ENCODE results near the gene GOLT1A.

Gene GOLT1A, protein sequence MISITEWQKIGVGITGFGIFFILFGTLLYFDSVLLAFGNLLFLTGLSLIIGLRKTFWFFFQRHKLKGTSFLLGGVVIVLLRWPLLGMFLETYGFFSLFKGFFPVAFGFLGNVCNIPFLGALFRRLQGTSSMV

DNA sequence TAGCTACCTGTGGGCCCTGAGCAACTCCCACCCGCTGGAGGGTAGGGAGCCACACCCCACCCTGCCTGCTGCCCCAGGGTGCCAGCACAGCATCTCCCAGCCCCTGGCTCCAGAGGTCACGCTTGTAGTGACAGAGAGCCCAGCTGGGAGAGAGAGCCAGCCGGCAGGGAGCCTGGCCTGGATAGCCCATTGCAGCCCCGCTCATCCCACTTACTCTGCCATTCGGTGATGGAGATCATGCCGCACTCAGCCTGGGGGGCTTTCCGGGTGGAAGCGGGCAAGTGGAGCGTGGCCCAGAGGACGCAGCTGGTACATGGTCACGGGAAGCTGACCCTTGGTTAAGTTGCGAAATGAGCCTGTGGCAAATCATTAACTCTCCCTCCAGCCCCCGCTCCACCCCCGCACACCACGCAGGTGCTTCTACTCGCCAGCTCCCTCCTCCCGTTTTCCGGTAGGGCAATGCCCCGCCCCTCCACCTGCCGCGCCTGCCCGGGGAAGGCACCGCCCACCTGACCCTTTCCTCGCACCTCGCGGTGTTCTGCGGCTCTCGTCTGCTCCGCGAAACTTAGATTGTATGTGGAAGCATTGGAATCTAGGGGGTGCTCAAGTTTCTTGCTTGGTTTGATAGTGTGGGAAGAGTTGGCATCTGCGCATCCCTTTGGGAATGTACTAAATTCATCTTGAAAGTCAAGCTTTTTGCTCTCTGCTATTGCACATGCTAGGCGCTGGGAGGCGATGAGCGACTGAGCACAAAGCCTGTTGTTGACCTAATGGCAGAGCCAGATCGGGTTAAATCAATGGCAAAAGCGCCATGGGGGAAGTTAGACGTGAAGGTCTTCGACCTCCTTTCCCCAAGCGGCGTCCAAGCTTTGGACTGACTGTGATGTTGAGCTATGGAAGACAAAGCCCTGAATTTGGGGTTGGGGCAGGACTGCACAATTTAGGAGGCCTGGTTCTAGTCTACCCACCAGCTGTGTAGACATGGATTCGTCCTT, at the start of gene GOLT1A:
Gene GOLT1A, minus strand, starts transcription at position 321 of the 995 bp plus-strand sequence. Its CDS starts 82 bp downstream, at position 239.
- no peak for DNase-seq (ENCODE audit: low spot score)

DNA sequence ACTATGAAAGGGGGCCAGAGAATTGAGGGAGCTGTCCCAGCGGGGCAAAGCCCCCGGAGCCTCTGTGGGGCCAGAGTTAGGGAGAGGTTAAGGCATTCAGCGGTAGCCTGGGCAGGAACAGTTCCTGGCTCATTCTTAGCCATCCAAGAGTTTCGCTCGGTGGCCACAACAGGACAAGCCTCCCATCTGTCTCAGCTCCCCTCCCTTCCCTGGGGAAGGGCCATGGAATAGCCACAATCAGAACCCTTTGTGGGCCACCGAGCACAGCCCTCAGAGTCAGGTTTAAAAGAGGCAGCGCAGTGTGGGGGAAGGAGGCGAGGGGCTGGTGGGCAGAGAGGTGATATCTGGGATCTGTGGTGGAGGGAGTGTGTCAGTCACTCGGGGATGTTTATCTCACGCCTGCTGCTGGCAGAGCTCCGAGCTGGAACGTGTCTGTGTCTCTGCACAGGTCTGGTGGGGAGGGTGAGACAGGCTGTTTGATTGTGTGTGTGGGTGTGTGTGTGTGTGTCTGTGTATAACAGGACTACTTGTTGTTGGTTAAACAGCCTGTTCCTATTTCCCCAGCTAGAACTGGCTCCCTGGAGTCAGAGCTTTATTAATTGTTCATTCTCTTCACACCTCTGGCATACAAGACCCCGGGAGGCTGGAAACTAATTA, 49.6 kb upstream of the GOLT1A start:
- DNase-seq (ENCODE audit: low spot score) = no peak

DNA sequence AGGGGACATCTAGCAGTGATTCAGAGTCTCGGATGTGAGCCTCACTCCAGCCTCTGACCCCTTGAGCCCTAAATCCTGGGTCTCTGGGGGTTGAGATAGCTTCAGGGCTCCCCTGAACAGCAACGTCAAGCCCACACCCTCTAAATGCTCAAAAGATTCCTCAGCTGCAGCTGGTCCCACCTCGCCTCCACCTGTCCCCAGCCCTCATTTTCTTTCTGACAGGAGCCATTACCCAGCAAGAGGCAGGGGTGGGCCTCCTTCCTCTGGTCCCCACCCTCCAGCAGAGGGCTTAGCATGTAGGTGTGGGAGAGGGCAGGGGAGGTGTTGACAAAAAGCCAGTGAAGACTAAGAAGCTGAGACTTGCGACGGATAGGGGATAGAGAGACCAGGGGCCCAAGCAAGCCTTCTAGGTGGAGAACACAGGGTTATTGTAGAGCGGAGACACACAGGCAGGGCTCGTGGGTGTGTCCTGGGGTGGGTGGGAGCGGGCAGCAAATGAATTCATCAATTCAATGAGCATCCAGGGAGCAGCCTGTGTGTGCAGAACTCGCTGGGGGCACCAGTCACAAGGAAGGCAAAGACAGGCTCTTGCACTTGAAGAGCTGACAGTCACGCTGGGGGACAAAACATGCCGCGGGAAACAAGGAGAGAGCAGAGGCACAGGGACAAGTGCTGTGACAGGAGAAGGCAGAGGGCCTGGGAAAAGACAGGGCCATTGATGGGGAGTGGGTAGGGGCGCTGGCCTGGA, 48.9 kb upstream of the GOLT1A start:
- no peak for DNase-seq (ENCODE audit: low spot score)

DNA sequence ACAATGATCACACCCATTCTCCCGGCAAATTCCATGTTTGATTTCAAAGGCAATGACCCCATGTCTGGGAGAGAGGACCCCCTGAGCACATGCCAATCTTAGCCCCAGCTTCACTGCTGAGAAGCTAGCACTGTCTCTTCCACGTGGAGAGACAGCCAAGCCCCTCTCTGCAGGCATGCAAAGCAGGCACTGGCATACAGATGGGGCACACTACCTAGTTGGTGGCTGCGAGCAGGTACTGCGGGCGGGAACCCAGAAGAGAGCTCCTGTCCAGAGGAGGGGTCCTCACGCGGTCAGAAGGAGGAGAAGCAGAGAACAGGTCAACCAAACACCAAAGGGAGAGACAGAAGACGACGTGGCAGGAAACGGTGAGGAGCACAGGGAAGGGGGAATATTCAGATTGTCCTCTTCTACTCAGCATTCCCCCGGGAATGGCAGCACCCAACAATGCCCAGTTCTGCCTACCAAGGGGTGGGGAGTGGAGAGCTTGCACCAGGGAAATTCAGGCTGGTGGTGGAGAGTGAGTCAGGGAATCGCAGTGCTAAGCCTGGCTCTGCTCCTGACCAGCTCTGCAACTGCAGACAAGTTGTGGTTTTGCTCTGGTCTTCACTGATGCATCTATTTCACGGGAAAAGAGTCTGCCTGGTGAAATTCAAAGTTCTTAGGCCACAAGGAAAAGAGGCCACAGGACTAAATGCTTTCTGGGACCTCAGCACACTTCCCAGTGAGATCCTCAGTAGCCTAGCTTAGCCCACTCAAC, 48.1 kb upstream of the GOLT1A start:
- no peak for DNase-seq (ENCODE audit: low spot score)

DNA sequence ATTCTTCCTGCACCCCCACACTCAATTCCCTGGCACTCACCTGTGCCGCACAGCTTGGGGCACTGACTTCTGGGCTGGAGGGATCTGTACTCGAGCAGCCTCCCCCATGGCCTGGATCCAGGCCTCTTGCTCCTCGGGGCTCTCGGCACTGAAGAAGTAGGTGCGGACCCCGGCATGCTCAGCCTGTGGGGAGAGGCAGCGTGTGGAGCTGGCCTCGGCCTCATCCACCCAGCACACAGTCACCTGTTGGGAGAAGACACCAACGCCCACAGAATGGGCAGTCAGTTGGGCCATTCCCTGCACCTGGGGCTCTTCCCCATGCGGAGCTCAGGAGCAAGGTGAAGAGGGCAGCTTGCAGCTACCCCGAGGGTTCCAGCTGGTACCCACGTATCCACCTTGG, 47.5 kb upstream of the GOLT1A start:
- no peak for DNase-seq (ENCODE audit: low spot score)

DNA sequence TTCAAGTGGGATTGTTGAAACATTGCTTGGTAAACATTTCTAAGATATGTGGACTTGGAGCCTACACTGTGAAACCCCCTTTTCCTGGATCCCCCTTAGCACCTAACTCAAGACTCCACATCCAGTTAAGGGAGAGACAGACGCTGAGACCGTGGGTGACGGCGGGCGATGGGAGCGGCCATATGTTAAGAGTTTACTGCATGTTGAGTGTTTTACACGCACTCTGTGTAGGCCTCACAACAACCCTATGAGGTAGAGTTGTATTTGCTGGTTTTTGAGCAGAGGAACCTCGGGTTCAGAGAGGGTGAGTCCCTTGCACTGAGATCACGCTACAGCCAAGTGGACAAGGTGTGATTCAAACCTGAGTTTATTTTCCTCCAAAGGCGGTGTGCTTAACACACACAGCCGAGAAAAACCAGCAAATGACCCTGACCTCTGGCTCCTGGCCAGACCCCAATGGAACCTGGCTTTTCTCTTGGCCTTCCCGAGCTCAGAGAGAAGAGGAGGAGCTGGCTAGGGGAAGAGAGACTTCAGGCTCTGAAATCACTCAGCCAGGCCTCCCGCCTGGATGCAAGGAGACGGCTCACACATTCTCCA, 46.9 kb upstream of the GOLT1A start:
- no peak for DNase-seq (ENCODE audit: low spot score)

DNA sequence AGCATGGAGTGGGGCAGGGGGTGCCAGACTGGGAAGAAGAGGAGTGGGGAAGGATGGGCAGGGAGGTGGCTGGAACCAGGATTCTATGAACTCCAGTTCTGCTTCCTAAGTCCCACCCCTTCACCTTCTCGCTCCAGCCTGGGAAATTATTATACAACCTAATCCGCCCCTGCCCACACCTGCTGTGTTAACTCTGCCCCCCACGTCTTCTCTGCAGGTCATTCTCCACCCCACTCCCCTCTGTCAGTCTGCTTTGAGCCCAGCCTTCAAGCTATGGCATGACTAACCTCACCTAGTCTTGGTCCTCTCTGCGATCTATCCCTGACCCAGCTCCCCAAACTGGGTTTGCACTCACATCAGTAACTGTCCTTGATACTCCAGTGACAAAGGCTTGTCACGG, 46.0 kb upstream of the GOLT1A start:
- no peak for DNase-seq (ENCODE audit: low spot score)

DNA sequence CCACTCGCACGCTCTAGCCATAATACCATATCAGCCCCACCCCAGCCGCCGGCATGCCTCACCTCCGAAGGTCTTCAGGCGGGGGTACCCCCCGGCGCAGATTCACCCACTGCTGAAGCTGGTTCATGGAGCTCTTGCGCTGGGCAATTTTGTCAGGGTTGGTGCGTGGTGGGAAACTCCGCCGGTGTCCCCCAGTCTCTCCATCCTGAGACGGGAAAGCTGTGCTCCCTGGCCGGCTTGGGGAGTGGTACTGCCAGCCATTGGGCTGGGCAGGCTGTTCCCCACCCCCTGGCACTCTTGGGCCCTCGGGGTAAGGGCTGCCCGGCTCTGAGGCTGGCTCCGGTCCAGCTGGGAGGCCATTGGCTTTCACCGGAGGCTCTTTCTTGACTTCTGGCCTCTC, 45.4 kb upstream of the GOLT1A start:
- DNase-seq (ENCODE audit: low spot score) = no peak

DNA sequence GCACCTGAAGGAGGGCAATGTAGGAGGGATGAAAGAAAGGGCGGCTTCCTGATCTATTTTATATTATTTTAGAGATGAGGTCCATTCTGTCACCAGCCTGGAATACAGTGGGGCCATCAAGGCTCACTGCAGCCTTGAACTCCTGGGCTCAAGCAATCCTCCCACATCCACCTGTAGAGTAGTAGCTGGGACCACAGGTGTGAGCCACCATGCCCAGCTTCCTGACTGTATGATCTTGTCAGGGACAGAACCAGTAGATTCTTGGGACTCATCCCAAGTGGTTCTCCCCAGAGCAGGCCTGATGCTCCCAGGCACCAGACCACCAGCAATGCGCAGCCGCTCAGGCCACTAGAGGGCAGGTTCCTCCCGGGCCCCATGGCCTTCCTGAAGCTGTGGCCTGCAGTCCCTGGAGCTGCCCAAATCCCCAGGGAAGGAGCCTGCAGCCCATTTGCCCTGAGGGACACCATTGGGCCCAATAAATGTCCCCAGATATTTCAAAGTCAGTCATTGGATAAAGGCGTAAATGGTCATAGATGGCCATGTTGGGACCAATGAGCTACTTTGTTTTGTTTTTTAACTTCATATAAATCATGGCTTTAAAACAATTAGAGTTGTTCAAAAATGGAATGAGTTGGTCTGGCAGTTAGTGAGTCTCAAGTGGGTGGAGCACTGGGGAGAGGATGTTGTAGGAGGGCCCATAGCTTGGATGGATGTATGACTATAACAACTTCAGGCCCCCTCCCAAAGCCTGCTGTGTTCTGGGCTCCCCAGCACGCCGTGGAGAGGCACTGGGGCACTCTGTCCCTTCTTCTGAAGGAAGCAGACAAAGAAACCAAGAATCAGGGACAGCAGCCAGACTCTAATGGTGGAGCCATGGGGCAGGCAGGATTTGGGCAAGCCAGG, 44.7 kb upstream of the GOLT1A start:
- no peak for DNase-seq (ENCODE audit: low spot score)

DNA sequence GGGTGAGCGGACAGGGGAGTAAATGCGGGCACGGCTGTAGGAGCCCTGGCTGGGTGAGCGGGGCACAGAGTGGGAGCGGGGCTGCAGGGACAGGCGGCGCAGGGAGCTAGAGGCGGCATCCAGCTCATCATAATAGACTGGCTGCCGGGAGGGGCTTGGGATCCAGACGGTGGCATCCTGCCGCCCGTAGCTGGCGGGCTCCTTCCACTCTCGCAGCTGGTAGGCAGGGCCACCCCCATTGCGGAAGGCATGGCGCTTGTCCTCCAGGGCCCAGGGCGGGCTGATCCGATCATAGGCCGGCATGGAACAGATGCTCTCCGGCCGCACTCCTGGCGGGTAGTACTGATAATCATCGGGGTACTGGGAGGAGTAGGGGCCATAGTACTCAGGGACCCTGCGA, 43.7 kb upstream of the GOLT1A start:
- no peak for DNase-seq (ENCODE audit: low spot score)

DNA sequence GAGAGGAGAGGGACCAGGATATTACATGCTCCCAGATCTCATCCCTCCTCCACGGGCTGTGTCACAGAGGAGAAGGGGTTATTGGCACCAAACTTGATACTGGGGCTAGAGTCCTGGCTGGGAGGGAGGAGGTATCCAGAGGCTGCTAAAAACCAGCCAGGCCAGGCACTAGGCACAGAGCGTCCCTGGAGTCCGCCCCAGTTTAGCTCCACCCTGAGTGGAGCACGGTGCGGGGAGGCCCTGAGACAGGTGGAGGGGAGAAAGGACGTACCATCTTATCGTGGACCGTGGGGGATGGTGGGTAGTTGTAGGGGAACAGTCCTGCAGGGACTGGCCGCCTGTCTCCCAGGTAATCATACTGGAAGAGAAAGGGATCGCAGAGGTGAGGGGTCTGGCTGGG, 42.7 kb upstream of the GOLT1A start:
- DNase-seq (ENCODE audit: low spot score) = no peak

DNA sequence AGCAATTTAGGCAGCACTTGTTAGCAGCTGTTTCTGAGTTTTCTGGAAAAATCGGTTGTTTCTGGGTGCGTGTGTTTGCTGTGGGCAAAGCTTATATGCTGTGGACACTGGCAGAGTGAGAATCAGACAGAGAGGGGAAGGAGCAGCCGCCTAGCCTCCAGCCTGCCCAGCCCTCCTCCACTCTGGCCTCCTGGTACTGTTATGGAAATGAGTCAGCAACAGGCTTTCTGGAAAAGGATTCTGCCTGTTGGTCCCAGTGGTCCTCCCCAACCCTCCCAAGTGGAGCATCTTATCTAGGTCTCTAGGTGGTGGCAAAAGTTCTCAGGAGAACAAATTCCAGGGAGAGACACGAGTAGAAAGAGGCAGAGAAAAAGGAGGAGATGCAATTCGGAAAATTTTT, 42.2 kb upstream of the GOLT1A start:
- DNase-seq (ENCODE audit: low spot score) = no peak

DNA sequence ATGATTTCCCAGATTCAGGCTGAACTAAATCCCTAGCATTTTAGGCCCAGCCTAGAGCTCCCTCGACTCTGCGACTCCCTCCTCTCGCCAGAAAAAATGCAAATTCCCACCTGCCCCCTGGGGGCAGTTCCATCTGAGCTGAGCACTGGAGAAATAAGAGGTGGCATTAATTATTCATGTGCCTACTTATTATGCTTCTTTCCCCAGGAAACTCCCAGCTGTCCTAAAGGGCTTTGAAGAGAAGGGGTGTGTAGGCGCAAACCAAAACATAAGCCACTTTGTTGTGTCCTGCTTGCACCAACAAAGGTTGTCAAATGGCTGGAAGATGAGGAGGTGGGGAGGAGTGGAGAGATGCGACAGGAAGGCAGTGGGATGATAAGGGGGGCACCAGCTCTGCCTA, 41.4 kb upstream of the GOLT1A start:
- DNase-seq (ENCODE audit: low spot score) = no peak

DNA sequence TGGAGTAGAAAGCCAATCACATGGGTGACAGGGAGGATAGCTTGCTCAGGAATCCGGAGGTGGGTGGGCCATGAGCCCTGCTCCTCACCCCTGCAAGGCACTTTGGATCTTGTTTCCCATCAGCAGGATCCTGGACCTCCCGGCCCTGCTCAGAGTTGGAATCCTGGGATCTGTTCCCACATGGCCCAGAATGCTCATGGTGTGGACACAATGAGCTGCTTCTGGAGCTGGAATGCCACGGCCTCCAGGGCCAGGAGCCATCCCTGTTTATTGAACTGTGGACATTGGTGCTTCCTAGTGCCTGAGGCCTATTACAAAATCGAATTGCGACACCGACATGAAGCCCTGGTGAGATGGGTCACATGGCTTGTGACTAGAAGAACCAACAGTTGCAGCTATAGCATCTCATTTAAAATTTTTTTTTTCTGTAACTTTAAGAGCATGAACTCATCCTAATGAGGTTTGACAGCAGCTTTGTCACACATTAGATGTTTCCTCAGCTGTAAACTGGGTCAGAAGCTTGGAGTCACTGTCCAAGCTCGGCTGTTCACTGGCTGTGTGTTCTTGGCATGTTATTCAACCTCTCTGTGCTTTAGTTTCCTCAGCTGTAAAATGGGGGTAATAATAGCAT, 40.4 kb upstream of the GOLT1A start:
- no peak for DNase-seq (ENCODE audit: low spot score)

DNA sequence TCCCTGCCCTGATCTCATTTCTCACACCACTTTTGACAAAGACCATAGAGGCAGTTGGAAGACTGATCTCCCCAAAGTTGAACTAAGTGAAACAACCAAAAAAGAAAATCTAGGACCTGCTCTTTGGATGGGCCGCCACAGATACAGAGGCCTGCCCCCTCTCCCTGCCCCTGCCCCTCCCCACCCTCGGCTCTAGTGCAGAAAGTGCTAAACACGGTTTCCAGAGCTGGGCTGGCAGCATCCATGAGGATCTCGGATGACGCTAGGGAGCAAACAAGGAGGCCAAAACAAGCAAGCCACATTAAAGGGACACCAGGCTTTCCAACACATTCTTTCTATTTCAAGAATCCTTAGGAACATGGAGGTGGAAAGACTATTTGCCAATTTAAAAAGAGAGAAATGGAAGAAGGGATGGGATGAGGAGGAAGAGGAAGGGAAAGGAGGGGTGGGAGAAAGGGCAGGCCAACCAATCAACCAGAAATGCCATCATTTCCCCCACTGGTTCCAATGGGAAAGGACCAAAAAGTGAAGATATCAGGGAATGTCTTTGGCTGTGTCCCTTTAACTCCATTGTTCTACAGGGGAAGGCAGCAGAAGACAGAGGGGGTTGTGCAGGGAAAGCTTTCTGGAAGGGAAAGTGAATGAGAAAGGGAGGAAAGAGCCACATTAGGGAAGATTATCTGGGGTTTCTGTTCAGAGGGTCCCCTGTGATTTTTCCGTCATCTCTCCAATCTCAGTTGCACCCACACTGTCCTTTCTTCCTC, 38.3 kb upstream of the GOLT1A start:
- DNase-seq (ENCODE audit: low spot score) = no peak

DNA sequence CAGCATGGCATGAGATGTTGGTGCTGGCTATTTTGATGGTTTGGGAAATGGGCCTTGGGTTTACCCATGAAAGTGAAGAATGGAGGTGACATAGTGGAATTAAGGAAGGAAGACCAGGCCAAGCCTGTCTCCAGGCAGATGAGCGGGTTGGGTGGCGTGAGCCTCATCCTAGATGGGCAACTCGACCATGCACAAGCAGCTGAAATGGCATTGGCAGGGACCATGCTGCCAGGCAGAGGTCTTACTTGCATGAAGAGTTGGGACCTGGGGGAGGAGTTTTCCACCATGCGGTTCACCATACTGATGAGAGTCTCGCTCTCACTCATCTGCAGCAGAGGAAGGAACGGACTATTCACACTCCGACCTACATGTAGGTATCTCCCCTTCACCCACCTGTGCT, 37.5 kb upstream of the GOLT1A start:
- DNase-seq (ENCODE audit: low spot score) = no peak

DNA sequence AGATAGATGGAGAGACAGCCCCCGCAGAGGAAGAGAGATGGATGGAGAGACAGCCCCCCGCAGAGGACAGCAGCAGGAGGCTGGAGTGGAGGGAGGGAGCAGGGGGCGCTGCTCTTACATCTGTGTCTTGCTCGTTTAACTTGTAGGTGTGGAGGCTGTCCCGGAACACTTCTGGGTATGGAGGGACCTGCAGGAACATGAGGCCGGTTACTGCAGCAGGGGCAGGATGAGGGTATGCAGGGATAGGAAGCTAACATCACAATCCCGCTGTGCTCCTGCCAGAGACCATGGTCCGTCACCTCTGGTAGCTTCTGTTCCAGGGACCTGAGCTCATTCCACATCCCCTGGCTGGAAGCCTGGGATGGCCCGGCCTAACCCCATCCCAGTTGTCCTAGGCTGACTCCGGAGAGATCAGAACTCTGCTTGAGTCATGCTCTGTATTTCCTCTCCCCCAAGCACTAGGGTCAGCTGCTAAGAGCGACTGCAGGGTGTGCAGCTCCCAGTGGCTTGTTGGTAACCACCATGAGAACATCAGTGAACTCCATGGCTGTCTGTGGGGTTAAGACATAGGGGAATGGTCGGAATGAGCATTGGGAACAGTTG, 36.7 kb upstream of the GOLT1A start:
- DNase-seq (ENCODE audit: low spot score) = no peak

DNA sequence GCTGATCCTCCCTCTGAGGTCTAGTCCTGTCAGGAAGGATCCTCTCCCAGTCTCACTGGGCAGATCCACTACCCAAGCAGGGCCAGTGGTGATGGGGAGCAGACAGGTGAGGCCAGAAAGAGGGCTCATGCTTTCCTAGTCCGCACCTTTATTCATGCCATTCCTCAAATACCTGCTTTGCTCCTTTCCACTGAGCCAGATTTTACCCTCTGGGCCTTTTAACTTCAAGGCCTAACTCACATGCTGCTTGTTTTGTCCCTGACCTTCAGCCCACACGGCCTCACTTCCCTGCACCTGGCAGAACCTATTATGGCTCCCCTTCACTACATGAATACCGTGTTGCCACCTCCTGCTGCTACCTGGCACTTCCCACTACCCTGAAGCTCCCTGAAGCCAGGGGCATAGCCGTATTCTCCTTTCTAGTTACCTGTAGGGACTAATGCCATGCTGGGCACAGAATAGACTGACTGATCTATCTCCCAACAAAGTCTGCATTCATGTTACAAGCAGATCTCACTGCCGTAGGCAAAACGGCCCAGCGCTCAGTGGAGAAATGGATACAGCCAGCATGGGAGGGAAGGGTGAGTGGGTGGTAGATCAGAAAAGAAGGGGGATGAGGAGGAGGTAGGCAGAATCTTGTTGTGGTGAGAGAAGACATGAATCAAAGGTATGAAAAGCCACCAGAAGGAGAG, 36.1 kb upstream of the GOLT1A start:
- DNase-seq (ENCODE audit: low spot score) = no peak
